ENCODE measurements around the gene GAD1.

DNA sequence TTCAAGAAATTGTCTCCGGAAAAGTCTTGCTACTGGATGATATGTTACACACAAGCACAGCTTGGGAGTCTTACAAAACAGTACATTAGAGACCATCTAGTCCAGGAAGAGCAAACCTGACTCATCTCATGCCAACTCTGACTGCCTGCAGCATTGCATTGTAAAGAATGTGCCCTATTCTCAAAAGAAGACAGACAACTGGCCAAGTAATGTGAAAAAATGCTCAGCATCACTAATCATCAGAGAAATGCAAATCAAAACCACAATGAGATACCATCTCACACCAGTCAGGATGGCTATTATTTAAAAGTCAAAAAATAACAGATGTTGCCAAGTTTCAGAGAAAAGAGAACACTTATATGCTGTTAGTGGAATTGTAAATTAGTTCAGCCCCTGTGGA, 69.7 kb downstream of the GAD1 start:
- TF ChIP-seq, protein P1, sequence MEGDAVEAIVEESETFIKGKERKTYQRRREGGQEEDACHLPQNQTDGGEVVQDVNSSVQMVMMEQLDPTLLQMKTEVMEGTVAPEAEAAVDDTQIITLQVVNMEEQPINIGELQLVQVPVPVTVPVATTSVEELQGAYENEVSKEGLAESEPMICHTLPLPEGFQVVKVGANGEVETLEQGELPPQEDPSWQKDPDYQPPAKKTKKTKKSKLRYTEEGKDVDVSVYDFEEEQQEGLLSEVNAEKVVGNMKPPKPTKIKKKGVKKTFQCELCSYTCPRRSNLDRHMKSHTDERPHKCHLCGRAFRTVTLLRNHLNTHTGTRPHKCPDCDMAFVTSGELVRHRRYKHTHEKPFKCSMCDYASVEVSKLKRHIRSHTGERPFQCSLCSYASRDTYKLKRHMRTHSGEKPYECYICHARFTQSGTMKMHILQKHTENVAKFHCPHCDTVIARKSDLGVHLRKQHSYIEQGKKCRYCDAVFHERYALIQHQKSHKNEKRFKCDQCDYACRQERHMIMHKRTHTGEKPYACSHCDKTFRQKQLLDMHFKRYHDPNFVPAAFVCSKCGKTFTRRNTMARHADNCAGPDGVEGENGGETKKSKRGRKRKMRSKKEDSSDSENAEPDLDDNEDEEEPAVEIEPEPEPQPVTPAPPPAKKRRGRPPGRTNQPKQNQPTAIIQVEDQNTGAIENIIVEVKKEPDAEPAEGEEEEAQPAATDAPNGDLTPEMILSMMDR (IDR thresholded peaks at IDR 0.05) = no peak
- no peak for TF ChIP-seq POLR2A (IDR thresholded peaks at IDR 0.05)
